Non-pigmented ciliary epithelial cell (primary cell): ENCODE results near the gene LCN15.
"Not testable (repeated sequence)": the region's sequence is repeated elsewhere in the genome, so short reads cannot be mapped to it uniquely, and the experiment has no call there.

ENCODE experiments used
- DNase-seq: peaks from one replicate; pipeline ENCODE4 v3.0.0-alpha.2; 2010; ENCODE audit warnings: low read depth

Gene LCN15, protein sequence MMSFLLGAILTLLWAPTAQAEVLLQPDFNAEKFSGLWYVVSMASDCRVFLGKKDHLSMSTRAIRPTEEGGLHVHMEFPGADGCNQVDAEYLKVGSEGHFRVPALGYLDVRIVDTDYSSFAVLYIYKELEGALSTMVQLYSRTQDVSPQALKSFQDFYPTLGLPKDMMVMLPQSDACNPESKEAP

DNA sequence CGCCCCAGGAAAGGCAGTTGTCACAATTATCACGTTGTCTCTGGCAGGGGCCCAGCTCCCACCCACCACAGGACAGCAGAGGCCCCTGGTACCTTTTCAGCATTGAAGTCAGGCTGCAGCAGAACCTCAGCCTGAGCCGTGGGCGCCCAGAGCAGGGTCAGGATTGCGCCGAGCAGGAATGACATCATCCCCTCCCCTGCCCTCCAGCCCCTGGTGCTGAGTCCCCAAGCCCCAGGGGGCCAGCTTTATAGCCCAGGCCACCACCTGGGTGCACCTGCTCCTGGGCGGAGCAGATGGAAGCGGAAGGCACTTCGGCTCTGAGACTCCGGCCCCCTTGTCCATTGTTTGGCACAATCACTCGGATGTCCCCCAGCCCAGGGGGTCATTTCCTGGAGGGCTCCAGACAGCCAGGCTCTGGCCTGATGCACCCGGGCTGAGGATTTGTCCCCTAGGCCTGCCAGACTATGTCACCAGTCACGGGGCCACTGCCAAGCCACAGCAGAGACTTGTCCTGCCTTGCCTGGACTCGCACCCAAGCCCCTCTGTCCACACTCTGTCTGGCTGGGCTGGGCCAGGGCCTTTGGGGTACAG is at the start of gene LCN15:
LCN15 (minus strand) TSS at position 218 of the 591 bp plus-strand sequence; CDS start at position 188, 30 bp downstream.
- no peak for DNase-seq

DNA sequence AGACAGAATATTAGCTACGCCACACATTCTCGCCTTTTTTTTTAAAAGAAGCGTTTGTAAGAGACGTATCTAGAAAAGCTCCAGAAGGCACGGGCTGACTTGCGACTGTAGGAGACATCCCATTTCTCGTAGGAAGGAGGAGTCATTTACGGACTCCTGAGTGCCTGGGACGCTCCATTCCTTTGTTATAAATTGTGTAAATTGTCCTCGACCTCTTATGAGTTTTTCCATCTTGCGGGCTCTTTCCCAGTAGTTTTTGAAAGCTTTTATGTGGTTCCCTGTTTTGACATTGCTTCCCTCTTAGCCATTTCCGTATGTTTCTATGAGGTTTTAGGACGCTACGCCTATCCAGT is 44.5 kb upstream of the LCN15 start:
- no peak for DNase-seq

DNA sequence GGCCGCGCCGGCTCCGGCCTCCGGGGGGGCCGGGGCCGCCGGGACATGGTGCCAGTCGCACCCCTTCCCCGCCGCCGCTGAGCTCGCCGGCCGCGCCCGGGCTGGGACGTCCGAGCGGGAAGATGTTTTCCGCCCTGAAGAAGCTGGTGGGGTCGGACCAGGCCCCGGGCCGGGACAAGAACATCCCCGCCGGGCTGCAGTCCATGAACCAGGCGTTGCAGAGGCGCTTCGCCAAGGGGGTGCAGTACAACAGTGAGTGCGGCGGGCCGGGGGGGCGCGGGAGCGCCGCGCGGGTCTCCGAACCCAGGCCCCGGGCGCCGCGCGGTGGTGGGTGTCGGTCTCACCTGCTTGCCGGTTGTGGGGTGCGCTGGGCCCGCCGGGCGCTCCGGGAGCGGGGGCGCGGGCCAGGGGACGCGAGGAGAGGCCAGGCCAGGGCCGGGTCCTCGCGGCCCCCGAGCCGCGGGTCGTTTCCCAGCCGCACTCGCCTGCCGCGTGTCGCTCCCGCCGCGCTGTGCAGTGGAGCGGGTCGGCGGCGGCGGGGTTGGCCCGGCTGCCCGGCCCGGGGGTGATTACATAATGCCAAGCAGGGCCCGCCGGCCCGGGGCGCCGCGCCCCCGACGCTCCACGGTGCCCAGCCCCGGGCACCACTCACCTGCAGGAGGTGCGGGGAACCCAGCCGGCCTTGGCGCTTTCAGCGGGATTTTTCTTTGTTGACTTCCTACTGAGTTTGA is 43.9 kb upstream of the LCN15 start:
- DNase-seq = no peak

DNA sequence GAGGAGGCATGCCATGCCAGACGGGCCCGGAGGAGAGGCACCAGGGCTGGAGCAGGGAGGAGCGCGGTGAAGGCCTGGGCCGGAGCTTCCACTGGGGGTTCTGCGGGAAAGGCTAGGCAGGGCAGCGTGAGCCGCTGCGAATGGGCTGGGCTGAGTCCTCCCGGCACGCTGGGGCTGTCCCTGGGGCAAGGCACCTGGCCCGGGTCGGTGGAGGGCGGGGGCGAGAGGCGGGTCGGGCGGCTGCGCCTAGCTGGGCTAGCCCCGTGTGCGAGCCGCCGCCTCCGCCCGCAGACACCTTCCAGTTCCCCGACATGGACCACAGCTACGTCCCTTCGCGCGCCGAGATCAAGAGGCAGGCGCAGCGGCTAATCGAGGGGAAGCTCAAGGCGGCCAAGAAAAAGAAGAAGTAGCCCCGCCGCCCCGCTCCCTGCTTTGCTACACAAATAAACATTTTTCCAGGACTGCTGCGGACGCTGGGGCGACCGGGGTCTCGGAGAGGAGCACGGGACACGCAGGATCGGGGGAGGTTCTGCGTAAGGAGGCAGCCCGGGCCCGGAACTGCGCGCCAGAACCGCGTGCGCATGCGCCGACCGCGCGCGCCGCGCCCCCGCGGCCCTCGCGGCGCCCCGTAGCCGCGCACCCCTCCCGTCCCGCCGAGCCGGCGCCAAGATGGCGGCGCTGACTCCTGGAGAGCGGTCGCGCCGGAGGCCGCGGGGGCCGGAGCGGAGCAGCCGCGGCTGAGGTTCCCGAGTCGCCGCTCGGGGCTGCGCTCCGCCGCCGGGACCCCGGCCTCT is 43.2 kb upstream of the LCN15 start, which contains the start of gene RABL6:
RABL6 (plus strand) TSS at position 668 of the 794 bp plus-strand sequence. CDS start 249 bp downstream, outside the sequence.
- no peak for DNase-seq

- no peak for DNase-seq
Observed at GRCh38 chr9:136806631-136807201, 42.4 kb upstream of the LCN15 start.

- DNase-seq = no peak
Observed at GRCh38 chr9:136806067-136806466, 41.7 kb upstream of the LCN15 start.

- no peak for DNase-seq
Observed at GRCh38 chr9:136805207-136805740, 41.0 kb upstream of the LCN15 start.

- DNase-seq = no peak
Observed at GRCh38 chr9:136804509-136805206, 40.3 kb upstream of the LCN15 start.

DNA sequence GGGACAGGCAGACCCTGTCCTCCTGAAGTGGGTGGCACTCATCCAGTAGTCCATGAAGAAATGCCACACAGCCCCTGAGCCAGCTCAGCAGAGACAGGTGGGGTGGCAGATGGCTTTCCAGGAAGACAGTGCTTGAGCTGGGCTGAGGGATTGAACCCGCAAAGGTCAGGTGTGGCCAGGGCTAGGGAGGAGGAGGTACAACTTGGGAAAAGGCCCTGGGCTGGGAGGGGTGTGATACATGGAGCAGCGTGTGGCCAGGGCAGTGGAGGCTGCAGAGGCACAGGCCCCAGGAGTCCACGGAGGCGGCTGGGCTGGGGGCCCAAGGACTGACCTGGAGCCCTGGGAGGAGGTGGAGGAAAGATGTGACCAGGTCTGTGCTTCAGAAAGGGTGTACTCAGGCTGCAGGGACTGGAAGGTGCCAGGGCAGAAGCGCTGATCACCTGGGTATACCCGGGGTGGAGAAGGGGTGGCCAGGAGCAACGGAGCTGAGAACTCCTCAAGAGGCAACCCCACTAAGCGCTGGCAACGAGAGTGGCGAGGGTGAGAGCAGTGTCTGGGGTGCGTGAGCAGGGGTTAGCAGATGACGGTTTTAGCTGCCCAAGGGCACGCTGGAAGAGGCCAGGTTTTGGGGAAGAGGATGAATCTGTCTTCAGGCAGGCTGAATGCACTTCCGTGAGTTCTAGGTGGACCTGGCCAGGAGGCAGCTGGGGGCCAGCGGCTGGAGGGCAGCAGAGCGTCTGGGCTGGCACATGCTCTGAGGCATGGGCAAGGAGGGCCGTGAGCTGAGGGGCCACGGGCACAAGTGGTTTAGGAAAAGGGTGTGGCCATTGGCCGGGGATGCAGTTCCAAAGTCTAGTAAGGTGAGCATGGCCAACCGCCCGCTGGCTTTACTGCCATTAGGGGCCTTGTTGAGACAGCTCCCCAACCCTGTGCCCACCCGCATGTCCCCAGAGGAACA is 39.5 kb upstream of the LCN15 start:
- no peak for DNase-seq

GRCh38 chr9:136803009-136803550 is 38.8 kb upstream of the LCN15 start:
- DNase-seq = not testable (repeated sequence)

DNA sequence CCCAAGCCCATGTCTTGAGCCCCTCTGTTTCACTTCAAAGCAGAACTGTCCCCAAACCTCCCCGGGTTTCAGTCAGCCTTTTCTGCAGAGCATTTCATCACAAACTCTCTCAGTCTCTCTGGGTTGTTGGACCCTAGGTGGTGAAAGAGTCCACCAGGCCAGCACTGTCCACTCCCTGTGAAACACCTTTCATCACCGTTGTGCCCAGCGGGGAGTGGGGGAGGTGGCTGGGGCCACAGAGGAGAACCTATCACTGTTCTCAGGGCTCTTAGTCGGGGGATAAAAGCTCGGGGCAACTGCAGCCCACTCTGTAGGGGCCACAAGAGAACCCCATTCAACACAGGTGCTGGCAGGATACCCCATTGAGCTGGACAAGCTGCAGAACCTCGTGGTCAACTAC is 38.0 kb upstream of the LCN15 start:
- no peak for DNase-seq

DNA sequence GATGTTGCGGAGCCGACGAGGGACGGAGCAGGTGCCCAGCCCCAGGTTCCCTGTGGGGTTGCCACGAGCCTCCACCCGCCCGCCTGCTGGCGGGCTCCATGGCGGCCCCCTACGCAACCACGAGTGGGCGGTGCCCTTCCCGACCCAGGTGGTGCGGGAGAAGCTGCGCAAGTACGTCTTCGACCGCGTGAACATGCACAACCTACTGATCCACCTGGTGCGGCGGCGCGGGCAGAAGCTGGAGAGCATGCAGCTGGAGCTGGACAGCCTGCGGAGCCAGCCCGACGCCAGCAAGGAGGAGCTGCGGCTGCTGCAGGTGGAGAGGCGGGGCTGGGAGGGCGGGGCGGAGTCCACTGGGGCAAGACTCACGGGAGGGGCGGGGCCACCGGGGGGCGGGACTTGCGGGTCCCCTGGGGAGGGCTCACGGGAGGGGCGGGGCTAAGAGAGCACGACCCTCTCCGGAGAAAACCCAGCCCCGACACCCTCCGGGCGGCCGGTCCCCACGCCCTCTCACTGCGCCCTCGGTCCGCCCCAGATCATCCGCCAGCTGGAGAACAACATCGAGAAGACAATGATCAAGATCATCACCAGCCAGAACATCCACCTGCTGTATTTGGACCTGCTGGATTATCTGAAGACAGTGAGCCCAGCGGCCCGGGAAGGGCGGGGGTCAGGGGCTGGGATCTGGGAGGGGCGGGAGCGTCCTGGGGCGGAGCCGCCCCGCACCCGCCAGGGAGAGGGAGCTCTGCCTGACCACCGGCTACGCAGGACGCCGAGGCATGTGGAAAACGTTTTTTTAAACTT is 35.7 kb upstream of the LCN15 start:
- no peak for DNase-seq

GRCh38 chr9:136799079-136799853 is 34.9 kb upstream of the LCN15 start:
- DNase-seq = no peak

- DNase-seq = no peak
Observed at GRCh38 chr9:136798708-136799078, 34.4 kb upstream of the LCN15 start.

- not testable (repeated sequence) for DNase-seq
Observed at GRCh38 chr9:136796775-136797347, 32.5 kb upstream of the LCN15 start.

- DNase-seq = no peak
Observed at GRCh38 chr9:136796238-136796774, 32.0 kb upstream of the LCN15 start, which contains the start of gene CCDC183. Gene CCDC183 (plus strand): TSS chr9:136796338. CDS start chr9:136796398, 60 bp downstream.

- DNase-seq = no peak
Observed at GRCh38 chr9:136795000-136795348, 30.7 kb upstream of the LCN15 start.
